ENCODE data around the gene PGA5.
"Not testable (repeated sequence)": the region's sequence is repeated elsewhere in the genome, so short reads cannot be mapped to it uniquely, and the experiment has no call there.

PGA5 gene

DNA sequence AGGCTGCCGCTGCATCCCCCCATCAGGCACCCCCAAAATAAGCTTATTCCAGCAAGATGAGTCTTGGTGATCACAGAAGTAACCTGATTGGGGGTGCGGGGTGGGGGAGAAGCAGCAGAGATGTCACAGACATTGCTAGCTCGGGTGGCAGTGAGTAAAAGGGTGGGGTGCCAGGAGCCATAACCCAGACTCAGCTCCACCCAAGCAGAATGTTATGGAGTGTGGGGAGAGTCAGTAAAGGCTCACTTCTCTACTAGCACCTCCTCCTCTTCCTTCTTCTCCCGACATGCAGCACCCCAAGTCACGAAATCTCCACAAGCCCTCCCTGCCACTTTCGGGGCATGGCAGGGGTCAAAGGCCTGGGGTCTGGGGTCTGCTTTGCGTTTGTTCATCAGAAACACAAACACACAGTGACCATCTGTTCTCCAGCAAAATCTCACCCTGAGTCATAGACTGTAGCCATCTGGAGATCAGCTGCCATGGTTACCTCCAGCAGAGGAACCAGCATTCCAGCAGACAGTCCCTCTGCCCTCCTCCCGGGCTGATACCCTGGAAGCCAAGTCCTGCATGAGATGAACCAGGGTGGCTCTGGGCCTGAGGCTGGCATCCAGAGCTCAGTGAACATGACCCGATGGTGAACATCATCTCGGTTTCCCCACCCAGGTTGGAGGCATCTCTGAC, 14.4 kb upstream of the PGA5 start:
- not testable (repeated sequence) for DNase-seq

DNA sequence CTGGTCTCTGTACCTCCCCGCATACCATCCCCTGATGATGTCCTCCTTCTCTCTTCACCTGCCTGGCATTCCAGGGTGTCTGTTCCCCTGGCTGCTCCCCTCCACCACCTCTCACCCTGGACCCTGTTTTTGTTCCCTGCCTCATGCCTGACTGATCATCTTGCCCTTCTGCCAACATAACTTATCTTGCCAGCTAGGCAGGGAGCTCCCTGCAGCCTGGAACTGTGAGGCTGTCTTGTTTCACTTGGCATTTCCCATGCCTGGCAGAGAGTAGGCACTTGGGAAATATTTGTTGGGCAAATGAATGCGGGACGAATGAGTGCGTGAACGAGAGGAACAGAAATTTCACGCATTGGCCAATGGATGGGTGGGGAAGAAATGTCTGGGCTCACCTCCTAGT, 11.5 kb upstream of the PGA5 start:
- not testable (repeated sequence) for DNase-seq

DNA sequence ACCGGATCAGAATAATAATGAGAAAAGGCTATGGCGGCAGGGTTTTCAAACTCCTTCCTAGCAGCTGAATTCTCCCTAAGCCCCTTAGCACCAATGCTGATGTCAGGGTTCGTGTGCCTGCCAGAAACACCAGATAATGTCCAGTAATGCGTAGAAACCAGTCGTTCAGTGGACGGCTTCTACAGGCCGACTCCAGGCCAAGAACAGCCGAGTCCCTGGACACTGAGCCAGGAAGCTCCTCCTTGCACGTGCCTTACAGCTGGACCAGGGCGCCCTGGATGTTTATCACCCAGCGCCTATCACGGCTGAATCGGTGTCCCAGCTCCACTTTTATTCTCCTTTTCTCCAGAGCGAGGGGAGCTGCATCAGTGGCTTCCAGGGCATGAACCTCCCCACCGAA, 9.9 kb upstream of the PGA5 start:
- DNase-seq: not testable (repeated sequence)

DNA sequence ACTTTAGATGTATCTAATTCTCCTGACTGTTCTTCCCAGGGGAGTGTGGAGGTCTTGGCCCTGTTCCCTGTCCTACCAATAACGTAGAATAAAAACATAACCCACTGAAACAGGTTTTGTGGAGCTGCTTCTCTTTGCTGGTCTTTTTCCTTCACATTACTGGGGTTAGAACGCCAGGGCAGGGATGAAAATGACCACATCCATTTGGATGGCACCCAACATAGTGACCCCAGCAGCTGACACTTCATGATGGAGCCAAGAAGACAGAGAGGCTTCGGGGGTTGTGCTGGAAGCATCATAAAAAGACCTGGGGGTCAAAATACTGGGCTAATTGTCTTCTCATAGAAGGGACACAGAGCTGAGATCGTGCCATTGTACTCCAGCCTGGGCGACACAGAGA, 9.4 kb upstream of the PGA5 start:
- DNase-seq: not testable (repeated sequence)

DNA sequence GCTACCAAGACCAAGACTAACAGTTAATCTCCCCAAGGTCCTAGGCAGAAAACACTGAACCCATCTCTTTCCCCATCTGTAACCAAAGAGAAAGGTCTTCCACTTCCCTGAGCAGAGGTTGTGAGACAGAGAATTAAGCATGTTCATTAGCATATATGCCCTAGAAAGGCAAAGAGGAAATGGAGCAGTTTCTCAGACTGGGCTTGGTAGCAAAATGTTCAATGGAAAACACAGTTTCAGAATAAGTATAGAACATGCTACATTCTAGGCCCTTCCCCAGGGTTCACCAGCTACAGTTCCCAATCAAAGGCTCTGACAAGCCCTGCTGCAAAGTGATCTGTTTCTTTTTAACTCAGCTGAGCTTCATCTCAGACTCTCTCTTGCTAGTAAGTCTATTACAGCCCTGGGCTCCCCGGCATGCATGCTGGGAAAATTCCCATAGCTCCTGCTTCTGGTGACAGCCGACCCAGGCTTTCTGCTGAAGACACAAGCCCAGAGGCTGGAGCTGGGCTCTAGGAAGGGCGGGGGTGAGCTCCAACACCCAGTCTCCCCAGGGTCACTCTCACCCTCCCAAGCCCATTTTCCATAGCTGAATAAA, 8.3 kb upstream of the PGA5 start:
- DNase-seq: not testable (repeated sequence)

DNA sequence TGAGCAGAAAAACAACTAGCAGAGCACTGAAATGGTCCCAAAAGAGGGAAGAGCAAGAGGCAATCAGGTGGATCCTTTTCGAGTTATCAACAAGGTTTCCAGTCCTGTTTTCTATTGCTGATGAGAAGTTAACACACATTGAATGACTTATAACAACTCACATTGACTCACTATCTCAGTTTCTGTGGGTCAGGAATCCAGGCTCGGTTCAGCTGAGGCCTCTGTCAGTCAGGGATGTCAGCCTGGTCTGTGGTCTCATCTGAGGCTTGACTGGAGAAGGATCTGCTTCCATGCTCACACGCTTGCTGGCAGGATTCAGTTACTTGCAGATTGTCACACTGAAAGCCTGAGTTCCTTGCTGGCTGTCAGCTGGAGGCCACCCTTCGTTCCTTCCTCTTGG, 3.8 kb upstream of the PGA5 start:
- DNase-seq: not testable (repeated sequence)

DNA sequence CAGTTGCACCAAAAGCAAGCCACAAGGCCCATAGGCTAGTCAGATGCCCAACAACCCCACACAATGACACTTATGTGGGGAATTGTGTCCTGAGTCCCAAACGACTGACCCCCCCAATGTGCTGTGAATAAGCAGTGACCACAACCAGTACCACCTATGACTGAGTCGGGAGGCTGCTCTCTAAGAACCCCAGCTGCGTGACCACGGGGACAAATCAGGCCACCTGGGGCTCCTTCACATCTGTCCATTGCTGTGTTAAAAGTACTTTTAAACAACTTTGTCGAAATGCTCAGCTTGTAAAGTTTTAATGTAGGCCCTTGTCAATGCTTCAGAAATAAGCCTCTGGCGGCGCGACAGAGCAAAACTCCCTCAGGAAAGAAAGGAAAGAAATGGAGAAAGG, 687 bp upstream of the PGA5 start:
- DNase-seq: not testable (repeated sequence)

DNA sequence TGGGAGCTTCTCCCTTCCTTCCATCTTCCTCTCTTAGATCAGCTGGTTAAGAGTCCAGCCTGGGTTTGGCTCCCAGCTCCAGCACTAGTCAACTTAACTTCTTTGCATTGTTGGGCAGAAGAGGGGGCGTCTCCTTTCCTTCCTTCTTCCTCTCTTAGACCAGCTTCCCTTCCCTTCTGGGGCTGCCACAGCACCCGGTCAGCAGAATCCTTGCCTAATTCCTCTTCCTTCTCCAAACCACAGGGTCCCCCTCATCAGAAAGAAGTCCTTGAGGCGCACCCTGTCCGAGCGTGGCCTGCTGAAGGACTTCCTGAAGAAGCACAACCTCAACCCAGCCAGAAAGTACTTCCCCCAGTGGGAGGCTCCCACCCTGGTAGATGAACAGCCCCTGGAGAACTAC, 551 bp downstream of the PGA5 start:
- not testable (repeated sequence) for DNase-seq

DNA sequence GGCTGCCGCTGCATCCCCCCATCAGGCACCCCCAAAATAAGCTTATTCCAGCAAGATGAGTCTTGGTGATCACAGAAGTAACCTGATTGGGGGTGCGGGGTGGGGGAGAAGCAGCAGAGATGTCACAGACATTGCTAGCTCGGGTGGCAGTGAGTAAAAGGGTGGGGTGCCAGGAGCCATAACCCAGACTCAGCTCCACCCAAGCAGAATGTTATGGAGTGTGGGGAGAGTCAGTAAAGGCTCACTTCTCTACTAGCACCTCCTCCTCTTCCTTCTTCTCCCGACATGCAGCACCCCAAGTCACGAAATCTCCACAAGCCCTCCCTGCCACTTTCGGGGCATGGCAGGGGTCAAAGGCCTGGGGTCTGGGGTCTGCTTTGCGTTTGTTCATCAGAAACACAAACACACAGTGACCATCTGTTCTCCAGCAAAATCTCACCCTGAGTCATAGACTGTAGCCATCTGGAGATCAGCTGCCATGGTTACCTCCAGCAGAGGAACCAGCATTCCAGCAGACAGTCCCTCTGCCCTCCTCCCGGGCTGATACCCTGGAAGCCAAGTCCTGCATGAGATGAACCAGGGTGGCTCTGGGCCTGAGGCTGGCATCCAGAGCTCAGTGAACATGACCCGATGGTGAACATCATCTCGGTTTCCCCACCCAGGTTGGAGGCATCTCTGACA, 4.4 kb downstream of the PGA5 start:
- DNase-seq: not testable (repeated sequence)

DNA sequence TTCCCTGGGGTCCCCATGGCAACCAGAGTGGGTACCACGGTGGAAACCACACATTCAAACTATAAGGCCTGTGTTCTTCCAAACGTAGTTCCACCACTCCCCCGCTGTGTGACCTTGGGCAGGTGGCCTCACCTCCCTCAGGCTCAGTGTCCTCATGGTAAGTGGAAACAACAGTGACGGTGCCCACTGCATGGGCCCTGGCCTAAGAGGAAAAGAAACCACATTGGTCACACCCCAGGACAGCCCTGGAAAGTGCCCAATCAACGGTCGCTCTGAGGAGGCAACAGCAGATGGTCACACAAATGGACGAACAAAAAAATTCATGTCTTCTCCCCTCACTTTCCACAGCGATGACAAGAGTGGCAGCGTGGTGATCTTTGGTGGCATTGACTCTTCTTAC, 7.1 kb downstream of the PGA5 start:
- not testable (repeated sequence) for DNase-seq

DNA sequence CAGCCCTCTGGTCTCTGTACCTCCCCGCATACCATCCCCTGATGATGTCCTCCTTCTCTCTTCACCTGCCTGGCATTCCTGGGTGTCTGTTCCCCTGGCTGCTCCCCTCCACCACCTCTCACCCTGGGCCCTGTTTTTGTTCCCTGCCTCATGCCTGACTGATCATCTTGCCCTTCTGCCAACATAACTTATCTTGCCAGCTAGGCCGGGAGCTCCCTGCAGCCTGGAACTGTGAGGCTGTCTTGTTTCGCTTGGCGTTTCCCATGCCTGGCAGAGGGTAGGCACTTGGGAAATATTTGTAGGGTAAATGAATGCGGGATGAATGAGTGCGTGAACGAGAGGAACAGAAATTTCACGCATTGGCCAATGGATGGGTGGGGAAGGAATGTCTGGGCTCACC, 8.2 kb downstream of the PGA5 start:
- DNase-seq: not testable (repeated sequence)

DNA sequence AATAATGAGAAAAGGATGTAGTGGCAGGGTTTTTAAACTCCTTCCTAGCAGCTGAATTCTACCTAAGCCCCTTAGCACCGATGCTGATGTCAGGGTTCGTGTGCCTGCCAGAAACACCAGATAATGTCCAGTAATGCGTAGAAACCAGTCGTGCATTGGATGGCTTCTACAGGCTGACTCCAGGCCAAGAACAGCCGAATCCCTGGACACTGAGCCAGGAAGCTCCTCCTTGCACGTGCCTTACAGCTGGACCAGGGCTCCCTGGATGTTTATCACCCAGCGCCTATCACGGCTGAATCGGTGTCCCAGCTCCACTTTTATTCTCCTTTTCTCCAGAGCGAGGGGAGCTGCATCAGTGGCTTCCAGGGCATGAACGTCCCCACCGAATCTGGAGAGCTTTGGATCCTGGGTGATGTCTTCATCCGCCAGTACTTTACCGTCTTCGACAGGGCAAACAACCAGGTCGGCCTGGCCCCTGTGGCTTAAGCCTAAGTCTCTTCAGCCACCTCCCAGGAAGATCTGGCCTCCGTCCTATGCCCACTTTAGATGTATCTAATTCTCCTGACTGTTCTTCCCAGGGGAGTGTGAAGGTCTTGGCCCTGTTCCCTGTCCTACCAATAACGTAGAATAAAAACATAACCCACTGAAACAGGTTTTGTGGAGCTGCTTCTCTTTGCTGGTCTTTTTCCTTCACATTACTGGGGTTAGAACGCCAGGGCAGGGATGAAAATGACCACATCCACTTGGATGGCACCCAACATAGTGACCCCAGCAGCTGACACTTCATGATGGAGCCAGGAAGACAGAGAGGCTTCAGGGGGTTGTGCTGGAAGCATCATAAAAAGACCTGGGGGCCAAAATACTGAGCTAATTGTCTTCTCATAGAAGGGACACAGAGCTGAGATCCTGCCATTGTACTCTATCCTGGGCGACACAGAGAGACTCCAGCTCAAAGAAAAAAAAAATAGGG, 10.1 kb downstream of the PGA5 start:
- DNase-seq: not testable (repeated sequence)

DNA sequence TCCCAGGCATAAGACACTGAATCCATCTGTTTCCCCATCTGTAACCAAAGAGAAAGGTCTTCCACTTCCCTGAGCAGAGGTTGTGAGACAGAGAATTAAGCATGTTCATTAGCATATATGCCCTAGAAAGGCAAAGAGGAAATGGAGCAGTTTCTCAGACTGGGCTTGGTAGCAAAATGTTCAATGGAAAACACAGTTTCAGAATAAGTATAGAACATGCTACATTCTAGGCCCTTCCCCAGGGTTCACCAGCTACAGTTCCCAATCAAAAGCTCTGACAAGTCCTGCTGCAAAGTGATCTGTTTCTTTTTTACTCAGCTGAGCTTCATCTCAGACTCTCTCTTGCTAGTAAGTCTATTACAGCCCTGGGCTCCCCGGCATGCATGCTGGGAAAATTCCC, 11.4 kb downstream of the PGA5 start:
- not testable (repeated sequence) for DNase-seq

DNA sequence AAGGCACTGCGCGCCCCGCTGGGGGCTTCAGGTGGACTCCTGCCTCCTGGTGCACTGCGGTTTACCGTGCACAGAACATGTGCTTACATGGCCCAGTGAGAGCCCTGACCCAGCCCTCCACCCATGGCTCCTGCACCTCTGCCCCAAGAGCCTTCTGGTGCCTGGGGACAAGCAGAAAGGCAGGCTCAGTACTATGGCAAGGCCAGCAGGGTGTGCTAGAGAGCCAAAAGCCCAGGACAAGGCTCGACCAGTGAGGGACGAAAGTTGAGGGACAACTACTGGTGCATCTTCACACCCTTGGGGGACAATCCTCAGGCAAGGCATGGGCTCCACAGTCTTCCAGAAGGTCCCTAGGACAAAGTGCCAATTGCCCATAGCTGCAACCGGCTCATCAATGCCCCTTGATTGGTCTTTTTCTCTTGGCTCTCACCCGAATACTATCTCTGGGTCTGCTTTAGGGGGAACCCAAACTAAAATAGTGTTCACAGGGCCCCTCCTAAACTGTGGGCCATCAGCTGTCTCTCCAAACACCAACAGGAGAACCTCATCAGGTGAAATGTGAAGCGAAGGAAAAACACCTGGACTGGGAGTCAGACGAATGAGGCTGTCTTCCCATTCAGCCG, 13.5 kb downstream of the PGA5 start:
- DNase-seq: peak in 40 of 56 donors; percentile 2 to 70 (median 20)

DNA sequence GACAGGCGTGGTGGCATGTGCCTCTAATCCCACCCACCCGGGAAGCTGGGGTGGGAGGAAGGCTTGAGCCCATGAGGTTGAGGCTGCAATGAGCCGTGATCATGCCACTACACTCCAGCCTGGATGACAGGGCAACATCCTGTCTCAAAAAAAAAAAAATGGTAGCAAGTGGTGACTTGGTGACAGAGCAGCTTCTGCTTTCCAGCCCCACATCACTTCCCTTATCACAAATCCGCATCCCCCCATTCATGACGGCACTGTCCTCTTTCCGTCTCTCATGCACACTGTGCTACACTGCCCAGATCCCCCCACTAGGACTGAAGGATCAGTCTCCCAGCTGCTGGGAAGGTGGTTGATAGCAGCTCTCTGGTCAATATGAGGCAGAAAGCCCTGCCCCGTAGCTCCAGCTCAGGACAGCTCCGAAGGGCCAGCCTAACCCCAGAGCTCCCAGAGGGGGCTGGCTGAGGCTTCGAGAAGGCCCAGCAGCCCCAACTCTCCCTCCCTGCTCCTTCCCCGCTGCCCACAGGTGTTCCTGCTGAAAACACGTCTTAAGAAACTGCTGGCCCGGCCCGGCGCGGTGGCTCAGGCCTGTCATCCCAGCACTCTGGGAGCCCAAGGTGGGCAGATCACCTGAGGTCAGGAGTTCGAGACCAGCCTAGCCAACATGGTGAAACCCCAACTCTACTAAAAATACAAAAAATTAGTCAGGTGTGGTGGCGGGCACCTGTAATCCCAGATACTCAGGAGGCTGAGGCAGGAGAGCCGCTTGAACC, 15.9 kb downstream of the PGA5 start:
- no peak for DNase-seq

DNA sequence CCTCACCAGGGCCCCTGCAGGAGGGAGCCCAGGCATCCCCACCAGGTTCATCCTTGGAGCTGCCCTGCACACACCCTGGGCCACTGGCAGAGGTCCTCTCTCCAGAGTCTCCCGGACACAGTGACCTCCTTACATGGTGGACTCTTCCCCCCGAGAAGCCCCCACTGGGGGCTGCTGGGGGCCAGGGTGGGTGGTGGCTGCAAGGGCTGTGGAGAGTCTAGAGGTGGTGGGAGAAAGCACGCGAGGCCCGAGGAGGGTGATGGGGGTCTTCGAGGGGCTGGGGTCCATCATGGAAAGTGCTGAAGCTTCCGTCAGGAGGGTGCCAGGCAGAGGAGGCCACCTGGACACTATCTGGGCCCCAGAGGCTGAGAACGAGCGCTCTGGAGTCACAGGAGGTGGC, 17.6 kb downstream of the PGA5 start:
- DNase-seq: no peak

DNA sequence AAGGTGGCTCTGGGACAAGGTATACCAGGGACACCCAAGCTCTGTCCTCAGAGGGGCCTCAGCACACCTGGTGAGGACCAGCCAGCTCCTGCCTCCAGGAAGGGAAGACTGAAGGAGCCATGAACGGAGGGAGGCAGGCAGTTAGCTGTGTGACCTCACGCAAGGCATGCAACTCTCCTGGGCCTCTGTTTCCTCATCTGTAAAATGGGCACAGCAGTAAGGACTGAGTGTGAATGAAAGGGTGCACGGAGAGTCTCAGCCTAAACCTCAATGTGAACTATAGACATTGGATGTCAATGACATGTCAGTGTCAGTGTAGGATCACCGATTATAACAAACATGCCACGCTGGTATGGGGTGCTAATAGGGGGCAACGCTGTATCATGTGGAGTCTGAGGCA, 18.4 kb downstream of the PGA5 start:
- no peak for DNase-seq

DNA sequence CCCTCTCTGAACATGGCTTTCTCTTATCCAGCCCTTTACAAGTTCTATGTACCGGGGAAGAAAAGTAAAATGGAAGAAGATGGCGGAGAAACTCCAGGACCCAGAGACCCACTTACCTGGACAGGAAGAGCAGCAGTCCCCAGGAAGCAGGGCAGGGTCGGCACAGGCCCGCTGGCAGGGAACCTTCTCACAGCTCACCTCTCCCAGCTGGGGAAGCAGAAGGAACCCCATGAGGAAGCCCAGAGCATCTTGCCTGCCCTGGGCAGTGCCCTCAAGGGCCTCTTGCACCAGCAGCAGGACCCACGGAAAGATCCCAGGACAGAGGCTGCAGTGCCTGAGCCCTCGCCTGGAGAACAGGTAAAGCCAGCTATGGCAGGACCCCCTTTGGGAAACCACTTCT, 23.4 kb downstream of the PGA5 start:
- no peak for DNase-seq

DNA sequence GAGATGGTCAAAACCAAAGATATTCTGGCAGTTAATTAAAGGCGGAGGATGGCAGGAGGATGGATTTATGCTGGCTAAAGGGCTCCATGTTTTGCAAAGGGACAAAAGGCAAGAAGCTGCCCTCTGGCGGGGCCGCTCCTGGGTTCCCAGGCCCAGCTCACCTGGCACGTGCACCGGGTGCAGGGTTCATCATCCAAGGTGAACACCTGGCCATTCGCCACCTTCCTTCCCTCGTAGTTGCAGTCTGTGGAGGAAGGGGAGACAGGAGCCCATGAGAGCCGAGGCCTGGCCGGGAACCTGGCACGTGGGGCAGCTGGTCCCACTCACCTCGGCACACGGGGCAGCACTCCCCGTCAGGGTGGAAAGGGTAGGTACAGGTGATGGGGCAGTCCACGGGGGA, 23.8 kb downstream of the PGA5 start:
- DNase-seq: no peak

DNA sequence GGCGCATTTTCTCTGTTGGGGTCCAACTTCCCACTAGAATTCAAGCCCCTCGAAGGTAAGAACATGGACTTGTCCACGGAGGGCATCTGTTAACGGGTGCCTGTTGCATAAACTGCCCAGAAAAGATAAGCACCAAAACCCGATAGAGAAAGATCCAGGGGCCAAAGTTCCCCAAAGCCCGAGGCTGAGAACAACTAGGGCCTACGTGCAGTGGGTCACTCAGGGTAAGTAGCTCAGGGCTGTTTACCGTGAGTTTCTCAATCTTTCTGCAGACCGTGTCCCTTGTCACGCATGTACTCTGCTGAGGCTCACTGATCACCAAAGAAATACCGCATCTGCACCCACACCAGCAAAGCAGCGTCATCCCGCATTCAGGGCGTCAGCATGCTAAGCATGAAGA, 24.4 kb downstream of the PGA5 start:
- DNase-seq: no peak

Measured in nucleus accumbens (tissue), 56 donors.